Liver (tissue), 9 donors: Measurements from ENCODE around the gene FUT4. TPM values are rescaled to one million over a fixed set of nuclear protein-coding genes. Genes with fewer than 3 reads are reported as not detected.
A peak's percentile ranks its signal among the peaks of the same experiment; 100 is the strongest.

Experiments
- DNase-seq: peaks from one replicate; pipeline ENCODE4 v3.0.0-alpha.2; 2017; ENCODE audit warnings: low spot score
- H3K27ac ChIP-seq, 2 donors: one replicate each; pipeline ENCODE4 v1.7.0; 2013; ENCODE audit warnings: inconsistent platforms in 2 of 2, low read length in 2 of 2, control low read depth in 1 of 2, low read depth in 1 of 2, mild to moderate bottlenecking in 1 of 2
- H3K27me3 ChIP-seq, 4 donors: one replicate each; pipeline versions ENCODE4 v1.6.1 to v1.7.0; 2013; ENCODE audit warnings: low read length in 3 of 4, inconsistent platforms in 1 of 4, mild to moderate bottlenecking in 1 of 4, moderate library complexity in 1 of 4; ENCODE audit not compliant: control insufficient read depth in 4 of 4, insufficient read depth in 4 of 4
- H3K36me3 ChIP-seq, 4 donors: one replicate each; pipeline versions ENCODE4 v1.6.1 to v1.7.0; 2013; ENCODE audit warnings: low read length in 3 of 4, mild to moderate bottlenecking in 3 of 4, low read depth in 1 of 4, moderate library complexity in 1 of 4; ENCODE audit not compliant: control insufficient read depth in 4 of 4, insufficient read depth in 3 of 4
- H3K4me1 ChIP-seq, 4 donors: one replicate each; pipeline versions ENCODE4 v1.6.1 to v1.7.0; 2013; ENCODE audit warnings: low read length in 3 of 4, mild to moderate bottlenecking in 3 of 4, moderate library complexity in 1 of 4; ENCODE audit not compliant: control insufficient read depth in 4 of 4, insufficient read depth in 4 of 4
- H3K4me3 ChIP-seq, 3 donors: one replicate each; pipeline versions ENCODE4 v1.6.1 to v1.7.0; 2013; ENCODE audit warnings: low read length in 3 of 3, control low read depth in 1 of 3, low read depth in 1 of 3, mild to moderate bottlenecking in 1 of 3
- H3K9ac ChIP-seq, 2 donors: one replicate each; pipeline ENCODE4 v1.7.0; 2013; ENCODE audit warnings: low read length in 2 of 2, mild to moderate bottlenecking in 2 of 2, moderate library complexity in 2 of 2, control low read depth in 1 of 2, low read depth in 1 of 2
- H3K9me3 ChIP-seq, 4 donors: one replicate each; pipeline versions ENCODE4 v1.6.1 to v1.7.0; 2013; ENCODE audit warnings: low read length in 3 of 4; ENCODE audit not compliant: control insufficient read depth in 4 of 4
- ATF3 ChIP-seq: IDR thresholded peaks from 2 replicates; pipeline ENCODE4 v1.6.1; 2016; ENCODE audit warnings: antibody characterized with exemption
- CTCF ChIP-seq: fragments of 150-350 bp; IDR thresholded peaks from 2 replicates; pipeline ENCODE4 v1.5.1; 2017; ENCODE audit warnings: improper control_type of control experiment, low read depth, low read length; ENCODE audit not compliant: missing input control
- FOXA2 ChIP-seq: IDR thresholded peaks from 2 replicates; pipeline ENCODE4 v1.6.1; 2016; ENCODE audit warnings: antibody characterized with exemption
- GABPA ChIP-seq, 2 donors: IDR thresholded peaks in 1 of 2; conservative IDR thresholded peaks in 1 of 2; 2 replicates each; pipeline ENCODE4 v1.6.1; 2016; ENCODE audit warnings: antibody characterized with exemption in 2 of 2, mild to moderate bottlenecking in 1 of 2, moderate library complexity in 1 of 2
- HNF4A ChIP-seq, 2 donors: conservative IDR thresholded peaks; 2 replicates each; pipeline ENCODE4 v1.6.1; 2016; ENCODE audit warnings: antibody characterized with exemption in 2 of 2, mild to moderate bottlenecking in 2 of 2
- HNF4G ChIP-seq: IDR thresholded peaks from 2 replicates; pipeline ENCODE4 v1.6.1; 2016; ENCODE audit warnings: antibody characterized with exemption
- JUND ChIP-seq, 2 donors: IDR thresholded peaks; 2 replicates each; pipeline ENCODE4 v1.6.1; 2016; ENCODE audit warnings: antibody characterized with exemption in 2 of 2
- MAX ChIP-seq: IDR thresholded peaks from 2 replicates; pipeline ENCODE4 v1.6.1; 2016; ENCODE audit warnings: antibody characterized with exemption
- NR2F2 ChIP-seq: IDR thresholded peaks from 2 replicates; pipeline ENCODE4 v1.6.1; 2016; ENCODE audit warnings: antibody characterized with exemption
- RAD21 ChIP-seq, 2 donors: IDR thresholded peaks; 2 replicates each; pipeline ENCODE4 v1.6.1; 2016; ENCODE audit warnings: antibody characterized with exemption in 2 of 2, mild to moderate bottlenecking in 2 of 2
- REST ChIP-seq: IDR thresholded peaks from 2 replicates; pipeline ENCODE4 v1.6.1; 2016; ENCODE audit warnings: antibody characterized with exemption, mild to moderate bottlenecking
- RXRA ChIP-seq, 2 donors: IDR thresholded peaks; 2 replicates each; pipeline ENCODE4 v1.6.1; 2017 to 2018; ENCODE audit warnings: antibody characterized with exemption in 2 of 2, mild to moderate bottlenecking in 1 of 2
- SP1 ChIP-seq: IDR thresholded peaks from 2 replicates; pipeline ENCODE4 v1.6.1; 2018; ENCODE audit warnings: antibody characterized with exemption, mild to moderate bottlenecking
- WGBS: extraction: QIAGEN DNeasy Blood & Tissue Kit; methylation state at CpG from one replicate; pipeline ENCODE4 v1.1.7; 2013; 5-methylcytosine and 5-hydroxymethylcytosine counted together
- polyA plus RNA-seq, 2 donors: library from polyadenylated mRNA; stranded (reverse) in 1 of 2; unstranded in 1 of 2; fragments of 200-250 nt in 1 of 2; fragments of >200 nt in 1 of 2; fragmentation: Nextera tagmentation in 1 of 2; extraction: Ambion mirVana in 1 of 2; gene quantifications; one replicate each; pipeline versions ENCODE4 v1.2.1 to v1.2.3, GENCODE V29; 2013 to 2015
- total RNA-seq, 2 donors: library from RNA; depleted of rRNA; stranded (reverse); fragments of >200 nt; gene quantifications; one replicate each; pipeline ENCODE4 v1.2.3, GENCODE V29; 2014
- donor health status: healthy.
- donor health status: healthy.
- donor health status: healthy.
- donor health status: healthy.
- donor health status: healthy.

The FUT4 gene
- total and polyA plus RNA-seq, 4 donors: 0.47 to 4.3 (median 1.4) TPM

GRCh38 chr11:94595076-94595475 lies 51.4 kb downstream of the FUT4 start:
- no peaks in the 10 kb centered on the region for H3K9me3 ChIP-seq

GRCh38 chr11:94597896-94598295 lies 54.2 kb downstream of the FUT4 start:
- H3K9ac ChIP-seq: no peak overlapping the region
- H3K27me3 ChIP-seq: no peaks in the 10 kb centered on the region
- TF ChIP-seq RAD21 (IDR thresholded peaks at IDR 0.05): peak; percentile 46 to 47
- no peak for TF ChIP-seq RXRA (IDR thresholded peaks at IDR 0.05)
- no peak overlapping the region for H3K4me3 ChIP-seq
- H3K36me3 ChIP-seq: no peaks in the 10 kb centered on the region
- no peak for DNase-seq
- no peak overlapping the region for H3K27ac ChIP-seq
- peaks cover 0 to 6% (median 0%) of the 10 kb centered on the region in 4 donors for H3K4me1 ChIP-seq
- no peaks in the 10 kb centered on the region for H3K9me3 ChIP-seq
- 61% methylated on average over 2 of the region's 2 CpGs for WGBS

More at GRCh38 chr11:94595076-94595475, 51.4 kb downstream of the FUT4 start:
- 95% methylated on average over 6 of the region's 6 CpGs for WGBS
- Histone ChIP-seq H3K36me3 (peaks cover 0 to 2% (median 0%) of the 10 kb centered on the region in 4 donors), H3K4me3 (no peak overlapping the region), H3K9ac (no peak overlapping the region), H3K4me1 (no peaks in the 10 kb centered on the region), H3K27me3 (no peaks in the 10 kb centered on the region), H3K27ac (no peak overlapping the region)
- DNase-seq: no peak
- TF ChIP-seq SP1 (no peak), HNF4A (conservative IDR thresholded peaks at IDR 0.05) (no peak), FOXA2 (no peak), NR2F2 (no peak), RAD21 (IDR thresholded peaks at IDR 0.05) (no peak), JUND (IDR thresholded peaks at IDR 0.05) (no peak), HNF4G (no peak), CTCF (no peak), ATF3 (no peak), MAX (no peak), GABPA (IDR thresholded peaks at IDR 0.05 in 1 of 2, conservative IDR thresholded peaks at IDR 0.05 in 1 of 2) (no peak), REST (no peak)

Other genes with a start within 250 kb of the FUT4 start
- gene IZUMO1R, start 239.3 kb upstream of the FUT4 start, total RNA-seq: not detected
- under 1 TPM in 1 of 2 donors, not detected in 1; 0.21 TPM for gene IZUMO1R, start 239.3 kb upstream of the FUT4 start, polyA plus RNA-seq
- gene GPR83, start 142.5 kb upstream of the FUT4 start, total RNA-seq: under 1 TPM; 0.05 to 0.08 TPM
- under 1 TPM; 0.01 to 0.14 TPM for gene GPR83, start 142.5 kb upstream of the FUT4 start, polyA plus RNA-seq
- 10 to 100 TPM in 1 of 2 donors, 1 to 10 TPM in 1; 8.4 to 18.3 TPM for gene MRE11, start 50.1 kb upstream of the FUT4 start, total RNA-seq
- gene MRE11, start 50.1 kb upstream of the FUT4 start, polyA plus RNA-seq: 1 to 10 TPM; 1.5 to 2.9 TPM
- 10 to 100 TPM in 1 of 2 donors, 1 to 10 TPM in 1; 8.8 to 10.9 TPM for gene ANKRD49, start 49.9 kb upstream of the FUT4 start, total RNA-seq
- gene ANKRD49, start 49.9 kb upstream of the FUT4 start, polyA plus RNA-seq: 10 to 100 TPM in 1 of 2 donors, 1 to 10 TPM in 1; 5.4 to 12.3 TPM
- gene C11orf97, start 31.5 kb upstream of the FUT4 start, total RNA-seq: not detected
- under 1 TPM; 0.36 to 0.94 TPM for gene C11orf97, start 31.5 kb upstream of the FUT4 start, polyA plus RNA-seq
- 1 to 10 TPM in 1 of 2 donors, under 1 TPM in 1; 0.75 to 1.5 TPM for gene PIWIL4, start 23.4 kb downstream of the FUT4 start, total RNA-seq
- gene PIWIL4, start 23.4 kb downstream of the FUT4 start, polyA plus RNA-seq: under 1 TPM; 0.18 to 0.28 TPM
- gene AMOTL1, start 224.4 kb downstream of the FUT4 start, total RNA-seq: 10 to 100 TPM in 1 of 2 donors, 1 to 10 TPM in 1; 5.5 to 29.5 TPM
- gene AMOTL1, start 224.4 kb downstream of the FUT4 start, polyA plus RNA-seq: 1 to 10 TPM; 2.2 to 8.9 TPM